Endodermal cell (in vitro differentiated cells): ENCODE data around the gene SIX6. TPM values are rescaled to one million over a fixed set of nuclear protein-coding genes. Genes with fewer than 3 reads are reported as not detected.

Experiments used
- DNase-seq: peaks from one replicate; pipeline ENCODE4 v3.0.0-alpha.2; 2017
- H3K27ac ChIP-seq: 2 replicates; pipeline ENCODE4 v1.5.1; 2013; ENCODE audit warnings: mild to moderate bottlenecking, low read depth, low read length, moderate library complexity
- H3K27me3 ChIP-seq: 2 replicates; pipeline ENCODE4 v1.6.1; 2013; ENCODE audit warnings: mild to moderate bottlenecking, low read length, moderate library complexity; ENCODE audit not compliant: insufficient read depth, control insufficient read depth, poor library complexity, severe bottlenecking
- H3K36me3 ChIP-seq: 2 replicates; pipeline ENCODE4 v1.7.0; 2013; ENCODE audit warnings: mild to moderate bottlenecking, low read length, moderate library complexity; ENCODE audit not compliant: control insufficient read depth, insufficient read depth
- H3K4me1 ChIP-seq: one replicate; pipeline ENCODE4 v1.7.0; 2013; ENCODE audit warnings: low read length; ENCODE audit not compliant: control insufficient read depth, insufficient read depth
- H3K4me3 ChIP-seq: 2 replicates; pipeline ENCODE4 v1.5.1; 2013; ENCODE audit warnings: mild to moderate bottlenecking, low read length, moderate library complexity
- H3K9ac ChIP-seq: 2 replicates; pipeline ENCODE4 v1.6.1; 2013; ENCODE audit warnings: mild to moderate bottlenecking, low read length, moderate library complexity; ENCODE audit not compliant: poor library complexity, severe bottlenecking; ENCODE audit errors: extremely low read depth
- H3K9me3 ChIP-seq: 2 replicates; pipeline ENCODE4 v1.6.1; 2013; ENCODE audit warnings: mild to moderate bottlenecking, low read length, moderate library complexity; ENCODE audit not compliant: control insufficient read depth
- H3K27ac Mint-ChIP-seq: 2 replicates; pipeline ENCODE4 v1.8.0; 2020; ENCODE audit warnings: mixed read lengths
- H3K27me3 Mint-ChIP-seq: 2 replicates; pipeline ENCODE4 v1.8.0; 2021; ENCODE audit warnings: mild to moderate bottlenecking, mixed read lengths; ENCODE audit not compliant: insufficient read depth
- H3K36me3 Mint-ChIP-seq: 2 replicates; pipeline ENCODE4 v1.8.0; 2020; ENCODE audit warnings: low read depth, mixed read lengths
- H3K4me1 Mint-ChIP-seq: 2 replicates; pipeline ENCODE4 v1.8.0; 2020; ENCODE audit warnings: mixed read lengths
- H3K4me3 Mint-ChIP-seq: 2 replicates; pipeline ENCODE4 v1.8.0; 2020; ENCODE audit warnings: mild to moderate bottlenecking, moderate library complexity, mixed read lengths
- H3K9me3 Mint-ChIP-seq: 2 replicates; pipeline ENCODE4 v1.8.0; 2020; ENCODE audit warnings: mild to moderate bottlenecking, mixed read lengths
- CTCF ChIP-seq: fragments of 200-600 bp; sonication (generic); conservative IDR thresholded peaks from 2 replicates; pipeline ENCODE4 v1.5.0; 2021; ENCODE audit warnings: antibody characterized with exemption, mild to moderate bottlenecking
- WGBS, 2 experiments: methylation state at CpG; one replicate each; pipeline versions ENCODE4 v1.1.5 to v1.1.7; 2013; ENCODE audit warnings: missing lambda C conversion rate in 2 of 2, mixed read lengths in 1 of 2; ENCODE audit not compliant: insufficient coverage in 1 of 2, insufficient read length in 1 of 2; 5-methylcytosine and 5-hydroxymethylcytosine counted together
- total RNA-seq, 2 donors: library from RNA; stranded (reverse); fragmentation: NEBNext Ultra II Directional in 1 of 2; extraction: Animal tissue kit (Norgen Biotek cat#: 25700) in 1 of 2; gene quantifications; 2 replicates in 1 of 2; 3 replicates in 1 of 2; pipeline ENCODE4 v1.2.1, GENCODE V29; 2021

The SIX6 gene
- total RNA-seq, 2 donors from 2014 or later = not detected

- no peak overlapping the region for H3K9ac ChIP-seq
- no peak overlapping the region for H3K27ac Mint-ChIP-seq
- WGBS, 2 experiments = 15 to 28% methylated on average over 2 of the region's 2 CpGs
- H3K36me3 ChIP-seq = no peaks in the 10 kb centered on the region
- peaks cover 9% of the 10 kb centered on the region for H3K4me1 ChIP-seq
- peaks cover 15% of the 10 kb centered on the region for H3K4me1 Mint-ChIP-seq
- H3K27ac ChIP-seq = no peak overlapping the region
- H3K9me3 Mint-ChIP-seq = no peaks in the 10 kb centered on the region
- peaks cover 100% of the 10 kb centered on the region for H3K27me3 ChIP-seq
- TF ChIP-seq CTCF = no peak
- H3K27me3 Mint-ChIP-seq = peaks cover 93% of the 10 kb centered on the region
- no peak for DNase-seq
- no peak overlapping the region for H3K4me3 ChIP-seq
- no peaks in the 10 kb centered on the region for H3K36me3 Mint-ChIP-seq
- H3K9me3 ChIP-seq = no peaks in the 10 kb centered on the region
- H3K4me3 Mint-ChIP-seq = no peak overlapping the region
Observed at GRCh38 chr14:60512126-60512525, 3.2 kb downstream of the SIX6 start.

DNA sequence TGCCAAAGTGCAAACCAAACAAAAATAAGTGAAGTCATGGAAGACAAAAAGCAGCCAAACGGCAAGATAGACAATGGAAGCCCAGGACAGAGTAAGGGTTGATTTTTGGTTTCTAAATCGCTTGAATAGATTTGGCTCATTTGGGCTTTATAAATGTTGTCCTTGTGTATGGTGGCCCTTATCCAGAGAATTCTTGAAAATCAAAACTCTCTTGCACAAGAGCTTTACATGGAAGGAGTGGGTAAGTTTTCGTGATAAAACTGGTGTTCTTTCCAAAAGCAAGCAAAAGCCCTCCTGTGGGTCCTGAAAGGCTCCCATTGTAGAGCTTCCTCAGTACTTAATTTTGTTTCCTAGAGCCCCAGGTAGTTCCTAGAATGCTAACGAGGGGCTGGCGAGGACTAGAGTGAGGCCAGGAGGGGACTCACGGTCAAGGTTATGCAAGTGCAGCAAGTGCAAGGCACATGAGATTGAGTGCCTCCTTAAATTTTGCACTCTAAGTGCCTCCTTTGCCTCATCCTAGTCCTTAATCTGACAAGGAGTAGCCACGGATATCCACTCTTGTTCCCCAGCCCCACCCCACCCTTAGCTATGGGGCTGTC, 4.1 kb downstream of the SIX6 start:
- Mint-ChIP-seq H3K9me3 (no peaks in the 10 kb centered on the region), H3K4me3 (no peak overlapping the region), H3K36me3 (no peaks in the 10 kb centered on the region), H3K27ac (no peak overlapping the region), H3K27me3 (peaks cover 93% of the 10 kb centered on the region), H3K4me1 (peaks cover 11% of the 10 kb centered on the region)
- DNase-seq = peak; percentile 70
- Histone ChIP-seq H3K4me3 (no peak overlapping the region), H3K27me3 (peaks cover 99% of the 10 kb centered on the region), H3K9me3 (no peaks in the 10 kb centered on the region), H3K36me3 (no peaks in the 10 kb centered on the region), H3K4me1 (peaks cover 9% of the 10 kb centered on the region), H3K27ac (no peak overlapping the region), H3K9ac (no peak overlapping the region)
- WGBS, 2 experiments = 4 to 5% methylated on average over 4 to 7 of the region's 7 CpGs
- no peak for TF ChIP-seq CTCF

GRCh38 chr14:60514378-60514740, 5.4 kb downstream of the SIX6 start:
- no peaks in the 10 kb centered on the region for H3K9me3 Mint-ChIP-seq
- Histone ChIP-seq H3K36me3 (no peaks in the 10 kb centered on the region), H3K9ac (no peak overlapping the region), H3K4me1 (peaks cover 6% of the 10 kb centered on the region), H3K27me3 (peaks cover 99% of the 10 kb centered on the region), H3K27ac (peak overlapping the region; percentile 66), H3K9me3 (no peaks in the 10 kb centered on the region), H3K4me3 (peak overlapping the region; percentile 77)
- peaks cover 9% of the 10 kb centered on the region for H3K4me1 Mint-ChIP-seq
- no peaks in the 10 kb centered on the region for H3K36me3 Mint-ChIP-seq
- 4% methylated on average over 7 of the region's 10 CpGs; no CpG with 5 or more reads in 1 of the 2 experiments for WGBS, 2 experiments
- peak overlapping the region; percentile 56 for H3K4me3 Mint-ChIP-seq
- H3K27ac Mint-ChIP-seq = no peak overlapping the region
- peaks cover 86% of the 10 kb centered on the region for H3K27me3 Mint-ChIP-seq
- DNase-seq = peak; percentile 49
- TF ChIP-seq CTCF = no peak
